Right ventricle myocardium inferior (tissue), 1 donor: ENCODE measurements around the gene SPATS2L. TPM values are rescaled to one million over a fixed set of nuclear protein-coding genes. Genes with fewer than 3 reads are reported as not detected.
A peak's percentile ranks its signal among the peaks of the same experiment; 100 is the strongest.

Source experiments
- ATAC-seq: fragments of 200-7000 bp; cut with Tn5 transposase; one replicate; pipeline ENCODE4 v1.9.1; 2020; ENCODE audit warnings: mild to moderate bottlenecking, moderate library complexity
- DNase-seq: peaks from one replicate; pipeline ENCODE4 v3.0.0; 2021; ENCODE audit errors: missing footprints
- intact Hi-C: fragments of 100-400 bp; cut with DNase I; formaldehyde crosslinking; loops from one replicate; pipeline ENCODE4 v1.11.0; 2022
- total RNA-seq: library from RNA; stranded (reverse); fragmentation: NEBNext Ultra II Directional; extraction: Animal tissue kit (Norgen Biotek cat#: 25700); gene quantifications from one replicate; pipeline ENCODE4 v1.2.1, GENCODE V29; 2021
- donor health status: DM: no; HTN: yes; CAD: no; lungs with severe emphysema.

SPATS2L gene
- total RNA-seq, 1 donor from 2014 or later: 89.5 TPM

DNA sequence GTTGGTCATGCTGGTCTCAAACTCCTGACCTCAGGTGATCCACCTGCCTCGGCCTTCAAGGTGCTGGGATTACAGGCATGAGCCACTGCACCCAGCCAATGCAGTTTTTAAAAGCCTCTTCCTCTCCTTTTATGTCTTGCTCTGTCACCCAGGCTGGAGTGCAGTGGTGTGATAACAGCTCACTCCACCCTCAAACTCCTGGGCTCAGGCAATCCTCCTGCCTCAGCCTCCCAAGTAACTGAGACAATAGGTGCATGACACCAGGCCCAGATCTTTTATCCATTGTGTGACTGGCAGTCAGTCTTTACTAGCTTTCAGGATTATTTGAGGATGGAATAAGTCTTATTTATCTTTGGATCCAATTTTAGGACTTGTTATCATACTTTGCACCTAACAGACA is 190.2 kb downstream of the SPATS2L start:
- DNase-seq: no peak
- intact Hi-C loops: no loop called here
- ATAC-seq: no peak

DNA sequence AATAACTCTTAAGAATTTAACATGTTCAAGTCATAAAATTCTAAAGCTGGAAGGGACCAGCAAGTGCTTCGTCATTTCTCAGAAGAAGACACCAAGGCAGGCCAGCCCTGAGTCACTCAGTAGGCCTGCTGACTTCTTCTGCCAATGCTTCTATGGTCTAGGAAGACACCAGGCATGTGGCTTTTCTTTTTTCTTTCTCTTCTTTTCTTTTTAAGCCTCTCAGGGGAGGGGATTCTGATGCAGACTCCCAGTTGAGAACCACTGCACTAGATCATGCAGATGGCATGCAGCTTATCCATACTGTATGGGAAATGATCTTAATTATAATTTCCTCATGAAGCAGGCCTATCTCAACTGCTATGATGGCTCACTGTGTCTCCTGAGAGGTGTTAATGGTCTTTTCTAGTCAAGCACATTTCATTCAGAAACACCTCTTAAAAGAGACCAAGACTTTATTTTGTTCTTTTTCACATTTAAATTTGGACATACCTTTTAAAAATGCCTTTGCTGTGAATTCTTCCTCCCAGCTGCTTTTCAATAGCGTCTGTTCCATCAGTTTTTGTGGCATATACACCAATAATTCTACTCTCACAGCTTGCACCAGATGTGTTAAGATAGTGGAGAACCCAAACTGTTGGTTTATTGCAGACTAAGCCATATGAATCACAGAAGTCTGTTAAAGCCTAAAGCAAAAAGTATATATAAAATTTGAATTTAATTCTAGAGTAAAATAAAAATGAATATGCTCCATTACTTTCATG is 192.1 kb downstream of the SPATS2L start:
- intact Hi-C loops: no loop called here
- DNase-seq: no peak
- ATAC-seq: no peak

DNA sequence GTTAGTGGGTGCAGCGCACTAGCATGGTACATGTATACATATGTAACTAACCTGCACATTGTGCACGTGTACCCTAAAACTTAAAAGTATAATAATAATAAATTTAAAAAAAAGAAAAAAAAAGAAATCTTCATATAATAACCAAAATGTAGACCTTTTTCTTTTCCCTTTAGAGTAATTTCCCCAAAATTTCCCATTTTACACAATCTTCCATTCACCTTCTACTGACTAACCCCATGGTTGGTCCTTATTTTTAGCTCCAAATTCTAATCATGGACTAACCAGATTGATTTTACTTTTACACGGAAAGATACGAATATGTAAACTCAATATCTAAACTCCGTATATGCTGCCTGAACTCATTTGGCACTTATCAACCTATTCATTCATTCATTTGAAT is 195.7 kb downstream of the SPATS2L start:
- ATAC-seq (no peak), DNase-seq (no peak)
- intact Hi-C loops: no loop called here

GRCh38 chr2:200506679-200507078 is 200.2 kb downstream of the SPATS2L start:
- ATAC-seq: no peak
- DNase-seq: no peak
- intact Hi-C loops: no loop called here

DNA sequence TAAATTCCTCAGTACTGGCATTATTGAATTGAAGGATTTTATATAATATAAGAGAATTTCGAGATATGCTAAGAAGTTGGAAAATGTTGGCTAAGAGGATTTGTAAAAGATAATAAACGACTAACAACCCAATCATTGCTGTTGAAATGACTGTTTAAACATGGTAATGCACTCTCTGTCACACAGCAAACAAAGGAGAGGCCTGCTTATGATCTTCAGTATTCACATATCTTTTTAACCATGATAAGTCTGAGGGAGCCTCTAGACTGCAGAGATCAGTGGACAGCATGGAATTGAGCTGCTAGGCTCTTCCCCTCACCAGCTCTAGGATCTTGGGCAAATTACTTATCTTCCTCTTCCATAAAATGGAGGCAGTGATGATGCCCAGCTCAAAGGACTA is 200.7 kb downstream of the SPATS2L start:
- intact Hi-C loops: no loop called here
- no peak for DNase-seq
- ATAC-seq: no peak

GRCh38 chr2:200509235-200509611 is 202.7 kb downstream of the SPATS2L start:
- ATAC-seq (no peak), DNase-seq (peak; percentile 68)
- intact Hi-C loops: no loop called here

GRCh38 chr2:200509612-200510433 is 203.3 kb downstream of the SPATS2L start, which contains the start of gene KCTD18:
Gene KCTD18 (minus strand): TSS chr2:200510068. CDS start chr2:200507016, 3,052 bp downstream.
- peak; percentile 99 for ATAC-seq
- DNase-seq: peak; percentile 97
- intact Hi-C loops: no loop called here

GRCh38 chr2:200515155-200515554 is 208.7 kb downstream of the SPATS2L start:
- DNase-seq (no peak), ATAC-seq (no peak)
- intact Hi-C loops: no loop called here

DNA sequence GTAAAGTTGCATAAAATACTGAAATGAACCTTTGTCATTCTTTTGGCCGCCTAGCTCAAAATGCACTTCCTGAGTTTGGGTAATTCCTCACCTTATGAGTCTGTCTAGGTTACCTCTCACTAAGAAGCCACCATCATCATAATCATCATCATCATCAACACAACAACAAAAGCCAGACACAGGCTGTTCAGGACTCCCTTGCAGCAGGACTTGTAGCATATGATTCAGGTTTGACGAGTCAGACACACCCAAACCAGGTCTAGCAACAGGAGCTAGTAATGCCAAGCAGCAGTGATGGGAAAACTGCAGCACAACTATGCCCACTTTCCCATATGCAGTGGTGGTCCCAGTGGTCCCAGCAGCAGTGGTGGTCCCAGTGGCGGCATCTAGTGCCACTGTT is 216.7 kb downstream of the SPATS2L start:
- ATAC-seq (no peak), DNase-seq (no peak)
- intact Hi-C loops: no loop called here

- intact Hi-C loops: no loop called here
- DNase-seq (no peak), ATAC-seq (no peak)
Observed at GRCh38 chr2:200523604-200524003, 217.1 kb downstream of the SPATS2L start.

GRCh38 chr2:200525066-200525465 is 218.6 kb downstream of the SPATS2L start:
- no peak for DNase-seq
- intact Hi-C loops: no loop called here
- ATAC-seq: no peak

DNA sequence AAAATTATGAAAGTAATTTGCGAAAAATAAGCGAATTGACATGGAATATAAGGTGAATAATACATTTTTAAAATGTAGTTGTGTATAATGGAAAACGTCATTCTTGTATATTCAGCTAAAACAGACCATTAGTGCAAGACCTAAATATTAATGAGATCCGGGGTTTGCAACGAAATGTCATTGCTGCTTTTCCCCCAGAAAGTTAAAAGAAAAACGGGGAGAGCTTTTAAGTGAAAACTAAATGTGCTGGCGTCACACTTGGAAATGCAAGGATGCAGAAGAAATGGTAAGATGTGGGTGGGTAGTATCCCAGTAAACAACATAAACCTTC is 219.0 kb downstream of the SPATS2L start:
- ATAC-seq: no peak
- intact Hi-C loops: no loop called here

DNA sequence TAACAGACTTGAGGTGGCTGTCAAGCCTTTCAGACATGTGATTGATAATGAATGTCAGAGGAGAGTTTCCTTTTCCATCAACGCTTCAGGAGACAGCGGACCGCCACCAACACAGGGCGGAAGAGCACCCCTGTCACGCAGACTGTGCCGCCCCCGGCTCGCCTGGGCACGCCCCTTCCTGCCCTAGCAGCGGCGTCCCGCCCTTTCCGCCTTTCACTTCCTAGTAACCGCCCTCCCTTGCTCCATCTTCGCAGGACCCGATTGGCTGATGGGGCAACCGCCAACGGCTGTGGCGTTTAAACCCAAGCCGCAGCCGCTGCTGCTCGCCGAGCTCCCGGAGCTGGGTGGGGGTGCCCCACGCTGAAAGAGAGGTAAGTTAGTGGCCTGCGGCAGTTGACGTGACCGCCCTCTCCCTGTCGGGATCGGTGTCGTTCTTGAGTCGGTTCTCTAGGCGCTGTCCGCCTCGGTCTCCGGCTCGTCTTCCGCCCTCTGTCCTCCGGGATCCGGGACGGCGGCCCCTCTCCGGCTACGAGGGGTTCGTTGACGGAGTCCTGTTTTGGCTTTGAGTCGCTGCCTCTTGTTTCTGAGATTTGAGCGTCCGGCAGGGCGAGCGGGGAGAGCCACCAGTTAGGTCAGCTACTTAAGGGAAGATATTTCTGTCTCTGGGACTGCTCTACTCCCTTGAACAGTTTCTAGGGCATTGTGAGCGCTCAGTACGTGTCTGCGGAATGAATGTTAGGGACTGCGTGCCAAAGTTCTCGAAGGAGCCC is 219.6 kb downstream of the SPATS2L start, which contains the start of gene SGO2:
SGO2 (plus strand) TSS at position 326 of the 770 bp plus-strand sequence. CDS start 6,769 bp downstream, outside the sequence.
- intact Hi-C loops: no loop called here
- ATAC-seq (peak; percentile 100), DNase-seq (peak; percentile 97)

More for the DNA sequence above, 219.0 kb downstream of the SPATS2L start:
- DNase-seq: no peak

- ATAC-seq: no peak
- DNase-seq: no peak
- intact Hi-C loops: no loop called here
Observed at GRCh38 chr2:200528228-200528627, 221.7 kb downstream of the SPATS2L start.

Other genes with a start within 250 kb of the SPATS2L start
- gene KCTD18, start 203.4 kb downstream of the SPATS2L start, total RNA-seq: 9.8 TPM
- gene SGO2, start 219.5 kb downstream of the SPATS2L start, total RNA-seq: 1.5 TPM